ENCODE results near the gene ANKFY1. TPM values are rescaled to one million over a fixed set of nuclear protein-coding genes. Genes with fewer than 3 reads are reported as not detected.

The ANKFY1 gene
- total RNA-seq, 1 experiment from 2014 or later, result 38.6 TPM

DNA sequence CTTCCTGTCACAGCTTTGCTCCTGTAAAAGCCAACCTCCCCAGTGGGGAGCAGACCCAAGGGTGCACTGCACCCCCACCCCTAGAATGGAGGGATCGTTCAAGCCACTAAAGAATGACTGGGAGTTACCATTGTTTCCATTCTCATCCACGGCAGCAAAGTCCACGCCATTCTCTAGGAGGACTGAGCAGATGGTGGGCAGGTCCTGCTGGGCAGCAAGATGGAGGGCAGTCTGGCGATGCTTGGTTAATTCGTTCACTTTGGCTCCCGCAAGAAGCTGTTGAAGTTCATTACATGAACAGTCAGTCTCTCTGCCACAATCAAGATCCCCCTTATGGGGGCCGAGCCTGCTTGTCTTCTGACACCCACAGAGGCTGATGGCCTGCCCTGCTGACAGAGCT is 90.0 kb downstream of the ANKFY1 start:
- DNase-seq (ENCODE audit: low read depth, low spot score), result no peak
- intact Hi-C loops (cut with micrococcal nuclease; ENCODE audit: unreplicated experiment) (no loop called here), in situ Hi-C loops (cut with HindIII; ENCODE audit: low pct_unique_long_range_greater_than_20kb, low sequenced_read_pairs) (no loop called here)
- no peak for ATAC-seq
- ChIA-PET CTCF (no interaction called here), POLR2A (no interaction called here)
- no peak for TF ChIP-seq TCF7L2 (IDR thresholded peaks at IDR 0.05; ENCODE audit: low read depth, low read length)
- no peak for TF ChIP-seq POLR2AphosphoS5 (IDR thresholded peaks at IDR 0.05; ENCODE audit: low read depth, low read length)
- no peak for TF ChIP-seq REST (IDR thresholded peaks at IDR 0.05; ENCODE audit: insufficient read depth in 1 of 2, low read depth in 2 of 2, low read length in 1 of 2)
- no peak for TF ChIP-seq SIN3A (IDR thresholded peaks at IDR 0.05; ENCODE audit: borderline replicate concordance, insufficient read depth, low read depth, low read length)
- TF ChIP-seq CTCF (IDR thresholded peaks at IDR 0.05), result no peak
- BruUV-seq (replicated peaks), result no TSS peak
- Histone ChIP-seq H3K27me3 (ENCODE audit: control insufficient read depth, insufficient read depth, low read length) (no peaks in the 10 kb centered on the region), H3K4me3 (ENCODE audit: low read depth in 2 of 2, low read length in 2 of 2) (no peak overlapping the region), H3K4me1 (ENCODE audit: control insufficient read depth, insufficient read depth, low read length) (no peaks in the 10 kb centered on the region), H3K9me3 (ENCODE audit: control insufficient read depth, insufficient read depth, low read depth, low read length) (no peaks in the 10 kb centered on the region), H3K27ac (ENCODE audit: low read length) (no peak overlapping the region), H3K36me3 (ENCODE audit: control insufficient read depth, insufficient read depth, low read length) (peaks cover 5% of the 10 kb centered on the region; the same call in 1 of the 2 replicates)

GRCh38 chr17:4172356-4172755 is 91.4 kb downstream of the ANKFY1 start:
- no peak overlapping the region for H3K27ac ChIP-seq (ENCODE audit: low read length)
- H3K9me3 ChIP-seq (ENCODE audit: control insufficient read depth, insufficient read depth, low read depth, low read length), result no peaks in the 10 kb centered on the region
- no peak for DNase-seq (ENCODE audit: low read depth, low spot score)
- CTCF ChIA-PET, result no interaction called here
- intact Hi-C loops (cut with micrococcal nuclease; ENCODE audit: unreplicated experiment), result no loop called here
- POLR2A ChIA-PET, result no interaction called here
- TF ChIP-seq SIN3A (IDR thresholded peaks at IDR 0.05; ENCODE audit: borderline replicate concordance, insufficient read depth, low read depth, low read length), result no peak
- TF ChIP-seq POLR2AphosphoS5 (IDR thresholded peaks at IDR 0.05; ENCODE audit: low read depth, low read length), result no peak
- TF ChIP-seq TCF7L2 (IDR thresholded peaks at IDR 0.05; ENCODE audit: low read depth, low read length), result no peak
- no peak for TF ChIP-seq CTCF (IDR thresholded peaks at IDR 0.05)
- no peak for TF ChIP-seq REST (IDR thresholded peaks at IDR 0.05; ENCODE audit: insufficient read depth in 1 of 2, low read depth in 2 of 2, low read length in 1 of 2)
- peaks cover 2% of the 10 kb centered on the region; the same call in 1 of the 2 replicates for H3K36me3 ChIP-seq (ENCODE audit: control insufficient read depth, insufficient read depth, low read length)
- BruUV-seq (replicated peaks), result no TSS peak
- no peak overlapping the region for H3K4me3 ChIP-seq (ENCODE audit: low read depth in 2 of 2, low read length in 2 of 2)
- no peaks in the 10 kb centered on the region for H3K4me1 ChIP-seq (ENCODE audit: control insufficient read depth, insufficient read depth, low read length)
- H3K27me3 ChIP-seq (ENCODE audit: control insufficient read depth, insufficient read depth, low read length), result no peaks in the 10 kb centered on the region
- in situ Hi-C loops (cut with HindIII; ENCODE audit: low pct_unique_long_range_greater_than_20kb, low sequenced_read_pairs), result no loop called here
- ATAC-seq, result no peak

Measured in Panc1 (cell line).